Caco-2 (cell line): ENCODE data around the gene NEB. TPM values are rescaled to one million over a fixed set of nuclear protein-coding genes. Genes with fewer than 3 reads are reported as not detected.
"Not testable (repeated sequence)": the region's sequence is repeated elsewhere in the genome, so short reads cannot be mapped to it uniquely, and the experiment has no call there.

Experiments
- BruUV-seq: library from RNA; stranded (reverse); fragments of 400-500 nt; replicated peaks from 2 replicates; lab custom pipeline; 2021; lab: Mats Ljungman, UMichigan
- CTCF ChIA-PET: fragments of 300-600 bp; sonication (Branson Sonifier 250); formaldehyde crosslinking; loops from one replicate; lab custom pipeline; 2022; ENCODE audit warnings: antibody characterized with exemption; lab: Charles Lee
- POLR2A ChIA-PET: fragments of 300-600 bp; sonication (Branson Sonifier 250); formaldehyde crosslinking; loops from one replicate; lab custom pipeline; 2022; ENCODE audit warnings: antibody characterized with exemption; lab: Charles Lee
- DNase-seq, 2 experiments: peaks; one replicate each; pipeline versions ENCODE4 v3.0.0 to v3.0.0-alpha.2; 2020 to 2022
- H3K27me3 ChIP-seq: replicated peaks from 2 replicates; pipeline ENCODE4 v1.6.0; 2011; ENCODE audit warnings: low read length; ENCODE audit not compliant: control insufficient read depth, insufficient read depth
- H3K36me3 ChIP-seq: 2 replicates; pipeline ENCODE4 v1.5.1; 2011; ENCODE audit warnings: low read length; ENCODE audit not compliant: control insufficient read depth, insufficient read depth
- H3K4me1 ChIP-seq: fragments of 250-450 bp; sonication (Bioruptor Pico); 2 replicates; pipeline ENCODE4 v1.5.1; 2020; ENCODE audit warnings: mild to moderate bottlenecking
- H3K4me3 ChIP-seq: 2 replicates; pipeline ENCODE4 v1.5.1; 2011; ENCODE audit warnings: low read depth, mild to moderate bottlenecking, control low read depth, low read length
- H3K9me3 ChIP-seq: fragments of 250-450 bp; sonication (Bioruptor Pico); 2 replicates; pipeline ENCODE4 v1.5.1; 2020; ENCODE audit warnings: mild to moderate bottlenecking, moderate library complexity
- H3K27ac Mint-ChIP-seq: one replicate; pipeline ENCODE4 v1.8.0; 2022; ENCODE audit warnings: mixed read lengths; ENCODE audit not compliant: unreplicated experiment
- H3K27me3 Mint-ChIP-seq: one replicate; pipeline ENCODE4 v1.8.0; 2022; ENCODE audit warnings: mixed read lengths; ENCODE audit not compliant: insufficient read depth, unreplicated experiment
- H3K36me3 Mint-ChIP-seq: one replicate; pipeline ENCODE4 v1.8.0; 2022; ENCODE audit warnings: mild to moderate bottlenecking, mixed read lengths; ENCODE audit not compliant: insufficient read depth, unreplicated experiment
- H3K4me1 Mint-ChIP-seq: one replicate; pipeline ENCODE4 v1.8.0; 2022; ENCODE audit warnings: low read depth, mixed read lengths; ENCODE audit not compliant: unreplicated experiment
- H3K4me3 Mint-ChIP-seq: one replicate; pipeline ENCODE4 v1.8.0; 2022; ENCODE audit warnings: mild to moderate bottlenecking, moderate library complexity, mixed read lengths; ENCODE audit not compliant: unreplicated experiment
- H3K9me3 Mint-ChIP-seq: one replicate; pipeline ENCODE4 v1.8.0; 2022; ENCODE audit warnings: mixed read lengths; ENCODE audit not compliant: unreplicated experiment
- intact Hi-C: fragments of 100-400 bp; cut with micrococcal nuclease; formaldehyde crosslinking; loops from one replicate; pipeline ENCODE4 v1.10.0; 2022; ENCODE audit not compliant: unreplicated experiment
- total RNA-seq: library from RNA; stranded (reverse); gene quantifications from 2 replicates; pipeline ENCODE4 v1.2.3, GENCODE V29; 2022
- TF ChIP-seq, protein P1 (sequence below), 2 experiments: fragments of 200-600 bp in 1 of 2; IDR thresholded peaks; 1 replicate in 1 of 2; 2 replicates in 1 of 2; pipeline versions ENCODE4 v1.5.1 to v1.8.0; 2011 to 2022; ENCODE audit warnings: antibody characterized with exemption in 1 of 2, control low read depth in 1 of 2, inconsistent platforms in 1 of 2, low read depth in 1 of 2, low read length in 1 of 2, mild to moderate bottlenecking in 1 of 2, moderate library complexity in 1 of 2; ENCODE audit not compliant: insufficient read depth in 1 of 2, severe bottlenecking in 1 of 2, unreplicated experiment in 1 of 2

Gene NEB
- total RNA-seq, 1 experiment from 2014 or later: 14.7 TPM

GRCh38 chr2:151711025-151711424 lies 23.3 kb downstream of the NEB start:
- H3K9me3 Mint-ChIP-seq: no peaks in the 10 kb centered on the region
- no peaks in the 10 kb centered on the region for H3K36me3 Mint-ChIP-seq
- H3K36me3 ChIP-seq: no peaks in the 10 kb centered on the region
- H3K4me3 Mint-ChIP-seq: no peak overlapping the region
- H3K4me1 ChIP-seq: no peaks in the 10 kb centered on the region
- TF ChIP-seq, protein P1, sequence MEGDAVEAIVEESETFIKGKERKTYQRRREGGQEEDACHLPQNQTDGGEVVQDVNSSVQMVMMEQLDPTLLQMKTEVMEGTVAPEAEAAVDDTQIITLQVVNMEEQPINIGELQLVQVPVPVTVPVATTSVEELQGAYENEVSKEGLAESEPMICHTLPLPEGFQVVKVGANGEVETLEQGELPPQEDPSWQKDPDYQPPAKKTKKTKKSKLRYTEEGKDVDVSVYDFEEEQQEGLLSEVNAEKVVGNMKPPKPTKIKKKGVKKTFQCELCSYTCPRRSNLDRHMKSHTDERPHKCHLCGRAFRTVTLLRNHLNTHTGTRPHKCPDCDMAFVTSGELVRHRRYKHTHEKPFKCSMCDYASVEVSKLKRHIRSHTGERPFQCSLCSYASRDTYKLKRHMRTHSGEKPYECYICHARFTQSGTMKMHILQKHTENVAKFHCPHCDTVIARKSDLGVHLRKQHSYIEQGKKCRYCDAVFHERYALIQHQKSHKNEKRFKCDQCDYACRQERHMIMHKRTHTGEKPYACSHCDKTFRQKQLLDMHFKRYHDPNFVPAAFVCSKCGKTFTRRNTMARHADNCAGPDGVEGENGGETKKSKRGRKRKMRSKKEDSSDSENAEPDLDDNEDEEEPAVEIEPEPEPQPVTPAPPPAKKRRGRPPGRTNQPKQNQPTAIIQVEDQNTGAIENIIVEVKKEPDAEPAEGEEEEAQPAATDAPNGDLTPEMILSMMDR (IDR thresholded peaks at IDR 0.05; ENCODE audit: insufficient read depth in 1 of 2, low read depth in 1 of 2, low read length in 1 of 2, severe bottlenecking in 1 of 2, unreplicated experiment in 1 of 2): no peak
- POLR2A ChIA-PET: no interaction called here
- DNase-seq: no peak
- H3K27me3 Mint-ChIP-seq: no peaks in the 10 kb centered on the region
- H3K4me3 ChIP-seq: no peak overlapping the region
- H3K4me1 Mint-ChIP-seq: no peaks in the 10 kb centered on the region
- H3K27me3 ChIP-seq: no peaks in the 10 kb centered on the region
- no peak overlapping the region for H3K27ac Mint-ChIP-seq
- BruUV-seq: no TSS peak
- H3K9me3 ChIP-seq: no peaks in the 10 kb centered on the region
- intact Hi-C loops: no loop called here
- CTCF ChIA-PET: no interaction called here

DNA sequence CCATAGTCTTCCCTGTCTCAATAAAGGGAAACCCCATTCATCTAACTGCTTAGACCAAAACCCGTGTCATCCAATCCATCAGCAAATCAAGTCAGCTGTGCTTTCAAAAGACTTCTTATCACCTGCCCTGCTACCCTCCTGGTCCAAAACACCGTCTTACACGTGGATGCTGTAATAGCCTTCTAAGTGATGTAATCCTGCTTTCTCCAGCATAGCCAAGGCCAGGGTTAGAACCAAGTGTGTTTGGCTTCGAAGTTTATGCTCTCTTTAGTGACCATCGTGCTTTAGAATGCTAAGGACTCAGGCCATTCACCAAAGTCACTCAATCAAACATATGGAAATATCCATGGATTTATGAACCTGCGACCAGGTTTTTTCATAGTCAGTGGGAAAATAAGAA lies 25.5 kb downstream of the NEB start:
- no peak overlapping the region for H3K4me3 Mint-ChIP-seq
- no peaks in the 10 kb centered on the region for H3K4me1 Mint-ChIP-seq
- DNase-seq: no peak
- H3K4me1 ChIP-seq: no peaks in the 10 kb centered on the region
- no peaks in the 10 kb centered on the region for H3K27me3 Mint-ChIP-seq
- H3K36me3 Mint-ChIP-seq: peaks cover 6% of the 10 kb centered on the region
- no peak overlapping the region for H3K4me3 ChIP-seq
- BruUV-seq: no TSS peak
- ChIA-PET CTCF (no interaction called here), POLR2A (no interaction called here)
- no peaks in the 10 kb centered on the region for H3K9me3 ChIP-seq
- H3K36me3 ChIP-seq: no peaks in the 10 kb centered on the region
- H3K27ac Mint-ChIP-seq: no peak overlapping the region
- H3K27me3 ChIP-seq: no peaks in the 10 kb centered on the region
- intact Hi-C loops: no loop called here
- H3K9me3 Mint-ChIP-seq: no peaks in the 10 kb centered on the region
- TF ChIP-seq, protein P1 (IDR thresholded peaks at IDR 0.05; ENCODE audit: insufficient read depth in 1 of 2, low read depth in 1 of 2, low read length in 1 of 2, severe bottlenecking in 1 of 2, unreplicated experiment in 1 of 2): no peak

- Mint-ChIP-seq H3K36me3 (peaks cover 6% of the 10 kb centered on the region), H3K9me3 (no peaks in the 10 kb centered on the region), H3K27ac (no peak overlapping the region), H3K27me3 (no peaks in the 10 kb centered on the region), H3K4me1 (no peaks in the 10 kb centered on the region), H3K4me3 (no peak overlapping the region)
- no peaks in the 10 kb centered on the region for H3K9me3 ChIP-seq
- POLR2A ChIA-PET: no interaction called here
- intact Hi-C loops: no loop called here
- CTCF ChIA-PET: no interaction called here
- no peaks in the 10 kb centered on the region for H3K4me1 ChIP-seq
- no peak for DNase-seq
- H3K4me3 ChIP-seq: no peak overlapping the region
- H3K36me3 ChIP-seq: no peaks in the 10 kb centered on the region
- TF ChIP-seq, protein P1 (IDR thresholded peaks at IDR 0.05; ENCODE audit: insufficient read depth in 1 of 2, low read depth in 1 of 2, low read length in 1 of 2, severe bottlenecking in 1 of 2, unreplicated experiment in 1 of 2): no peak
- BruUV-seq: no TSS peak
- no peaks in the 10 kb centered on the region for H3K27me3 ChIP-seq
Observed at GRCh38 chr2:151707857-151708256, 26.4 kb downstream of the NEB start.

DNA sequence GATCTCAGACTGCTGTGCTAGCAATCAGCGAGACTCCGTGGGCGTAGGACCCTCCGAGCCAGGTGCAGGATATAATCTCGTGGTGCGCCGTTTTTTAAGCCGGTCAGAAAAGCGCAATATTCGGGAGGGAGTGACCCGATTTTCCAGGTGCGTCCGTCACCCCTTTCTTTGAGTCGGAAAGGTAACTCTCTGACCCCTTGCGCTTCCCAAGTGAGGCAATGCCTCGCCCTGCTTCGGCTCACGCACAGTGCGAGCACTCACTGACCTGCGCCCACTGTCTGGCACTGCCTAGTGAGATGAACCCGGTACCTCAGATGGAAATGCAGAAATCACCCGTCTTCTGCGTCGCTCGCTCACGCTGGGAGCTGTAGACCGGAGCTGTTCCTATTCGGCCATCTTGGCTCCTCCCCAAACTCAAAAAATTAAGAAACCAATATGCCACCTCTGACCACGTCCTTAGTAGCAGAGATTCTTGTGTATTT lies 29.8 kb downstream of the NEB start:
- H3K9me3 Mint-ChIP-seq, H3K27me3 ChIP-seq, H3K36me3 Mint-ChIP-seq, CTCF ChIA-PET, H3K4me1 Mint-ChIP-seq, H3K27me3 Mint-ChIP-seq, H3K9me3 ChIP-seq, H3K36me3 ChIP-seq, intact Hi-C loops, H3K4me1 ChIP-seq: not testable (repeated sequence)
- H3K4me3 Mint-ChIP-seq: peak overlapping the region; percentile 95
- POLR2A ChIA-PET: interaction anchor here (1.0 kb wide), 1 partner anchor 123 kb away, joined by 3 read pairs; the partner anchor contains the start of gene ARL5A
- TSS peak; percentile 68 for BruUV-seq
- peak; percentile 51 to 64 for DNase-seq
- H3K27ac Mint-ChIP-seq: peak overlapping the region; percentile 95
- H3K4me3 ChIP-seq: peak overlapping the region; percentile 42

GRCh38 chr2:151698134-151698533 lies 36.1 kb downstream of the NEB start:
- BruUV-seq, CTCF ChIA-PET, H3K4me3 Mint-ChIP-seq, DNase-seq, H3K36me3 ChIP-seq, H3K9me3 ChIP-seq, H3K4me1 ChIP-seq, H3K4me3 ChIP-seq, H3K36me3 Mint-ChIP-seq, H3K27me3 ChIP-seq, H3K4me1 Mint-ChIP-seq, H3K9me3 Mint-ChIP-seq, intact Hi-C loops, H3K27me3 Mint-ChIP-seq, POLR2A ChIA-PET, H3K27ac Mint-ChIP-seq: not testable (repeated sequence)
